Thyroid gland (tissue), 4 donors: ENCODE measurements around the gene XRCC3. TPM values are rescaled to one million over a fixed set of nuclear protein-coding genes. Genes with fewer than 3 reads are reported as not detected.
A peak's percentile ranks its signal among the peaks of the same experiment; 100 is the strongest.

Experiments used
- DNase-seq, 2 donors: peaks; one replicate each; pipeline ENCODE4 v3.0.0-alpha.2; 2019
- H3K27ac ChIP-seq, 3 donors: fragments of 200-600 bp; sonication (generic); 1 replicate in 2 of 3; 2 replicates in 1 of 3; pipeline ENCODE4 v1.5.1; 2016 to 2019; ENCODE audit warnings: mild to moderate bottlenecking in 1 of 3, moderate library complexity in 1 of 3
- H3K27me3 ChIP-seq: fragments of 200-600 bp; sonication (generic); one replicate; pipeline ENCODE4 v1.5.1; 2019
- H3K36me3 ChIP-seq, 2 donors: fragments of 200-600 bp; sonication (generic); one replicate each; pipeline ENCODE4 v1.5.1; 2016 to 2019
- H3K4me1 ChIP-seq, 2 donors: fragments of 200-600 bp; sonication (generic); one replicate each; pipeline ENCODE4 v1.5.1; 2017 to 2019
- H3K4me3 ChIP-seq, 3 donors: fragments of 200-600 bp; sonication (generic); replicated peaks in 1 of 3; 1 replicate in 2 of 3; 2 replicates in 1 of 3; pipeline ENCODE4 v1.5.1; 2016; ENCODE audit warnings: mild to moderate bottlenecking in 1 of 3
- H3K9me3 ChIP-seq: fragments of 200-600 bp; sonication (generic); one replicate; pipeline ENCODE4 v1.5.1; 2017
- CTCF ChIP-seq, 6 experiments: fragments of 200-600 bp in 3 of 6; fragments of 450-650 bp in 3 of 6; sonication (generic) in 3 of 6; IDR thresholded peaks; one replicate each; pipeline ENCODE4 v1.5.1; 2016 to 2019; ENCODE audit warnings: antibody characterized with exemption in 6 of 6, mild to moderate bottlenecking in 2 of 6, inconsistent platforms in 1 of 6, moderate library complexity in 1 of 6
- POLR2A ChIP-seq, 2 donors: fragments of 450-650 bp; IDR thresholded peaks; one replicate each; pipeline ENCODE4 v1.6.1; 2017; ENCODE audit warnings: antibody characterized with exemption in 2 of 2, mild to moderate bottlenecking in 2 of 2, moderate library complexity in 1 of 2
- WGBS, 2 donors: methylation state at CpG; one replicate each; pipeline ENCODE4 v1.1.5; 2017; 5-methylcytosine and 5-hydroxymethylcytosine counted together
- intact Hi-C: fragments of 100-400 bp; cut with DNase I; formaldehyde crosslinking; loops from one replicate; pipeline ENCODE4 v1.15.1; 2023
- total RNA-seq, 4 donors: library from RNA; depleted of rRNA; stranded (reverse); fragments of >200 nt; gene quantifications; one replicate each; pipeline ENCODE4 v1.2.3, GENCODE V29; 2016

Gene XRCC3
- total RNA-seq, 4 donors from 2014 or later, result 3.3 to 15.7 (median 7.9) TPM

DNA sequence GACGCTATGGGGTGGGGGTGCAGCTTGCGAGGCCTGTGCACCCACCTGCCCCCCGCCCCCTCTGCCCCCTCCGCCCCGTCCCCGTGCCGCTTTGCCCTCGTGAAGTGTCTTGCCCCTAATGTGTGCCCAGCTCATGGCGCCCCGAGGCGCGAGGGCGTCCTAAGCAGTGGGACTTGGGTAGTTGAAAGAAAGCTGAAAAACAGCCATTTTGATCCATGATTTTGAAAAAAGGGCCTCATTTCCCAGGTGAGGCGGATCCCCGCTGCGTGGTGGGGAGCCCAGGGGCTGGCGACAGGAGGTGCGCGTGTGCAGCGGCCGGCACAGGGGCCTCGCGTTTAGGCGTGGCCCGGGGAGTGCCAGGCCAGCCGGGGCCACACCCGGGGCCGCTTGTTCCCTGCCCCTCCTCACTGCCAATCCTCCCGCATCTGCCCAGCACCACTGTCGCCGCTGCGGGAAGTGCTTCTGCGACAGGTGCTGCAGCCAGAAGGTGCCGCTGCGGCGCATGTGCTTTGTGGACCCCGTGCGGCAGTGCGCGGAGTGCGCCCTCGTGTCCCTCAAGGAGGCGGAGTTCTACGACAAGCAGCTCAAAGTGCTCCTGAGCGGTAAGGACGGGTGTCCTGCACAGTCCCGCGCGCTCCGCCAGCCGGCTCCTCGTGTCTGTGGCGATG is 12.2 kb upstream of the XRCC3 start:
- Histone ChIP-seq H3K27me3 (no peaks in the 10 kb centered on the region), H3K36me3 (peaks cover 5 to 6% of the 10 kb centered on the region in 2 donors), H3K9me3 (no peaks in the 10 kb centered on the region), H3K27ac (peak overlapping the region; percentile 79 to 92 (median 92)), H3K4me1 (peaks cover 29 to 48% of the 10 kb centered on the region in 2 donors), H3K4me3 (no peak overlapping the region)
- peak; percentile 73 to 75 for DNase-seq
- TF ChIP-seq CTCF (IDR thresholded peaks at IDR 0.05), result peak in 4 of 6 experiments; percentile 10 to 57 (median 37)
- no peak for TF ChIP-seq POLR2A (IDR thresholded peaks at IDR 0.05)
- 54 to 72% methylated on average over 37 to 47 of the region's 53 CpGs for WGBS, 2 donors
- intact Hi-C loops, result no loop called here

DNA sequence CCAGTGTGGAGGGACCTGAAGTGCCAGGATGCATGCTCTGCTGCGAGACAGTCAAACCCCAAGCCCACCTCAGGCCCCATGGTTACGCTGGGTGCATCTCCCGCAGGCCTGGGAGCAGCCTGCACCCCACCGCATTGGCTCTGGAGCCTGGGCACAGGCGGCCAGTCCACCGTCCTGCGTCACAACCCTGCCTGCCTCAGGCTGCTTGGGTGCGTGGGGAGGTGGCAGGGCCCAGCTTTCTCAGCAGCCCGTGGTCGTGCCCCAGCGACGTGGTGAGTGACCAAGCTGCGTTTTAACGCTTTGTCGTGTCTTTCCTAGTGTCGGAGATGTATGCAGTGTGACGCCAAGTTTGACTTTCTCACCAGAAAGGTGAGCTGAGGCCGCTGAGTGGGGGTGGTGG is 11.2 kb upstream of the XRCC3 start:
- H3K9me3 ChIP-seq, result no peaks in the 10 kb centered on the region
- H3K4me1 ChIP-seq, result peaks cover 29 to 48% of the 10 kb centered on the region in 2 donors
- no peak for DNase-seq
- peaks cover 0 to 5% of the 10 kb centered on the region in 2 donors for H3K36me3 ChIP-seq
- intact Hi-C loops, result no loop called here
- 88 to 93% methylated on average over 17 to 18 of the region's 18 CpGs for WGBS, 2 donors
- no peak overlapping the region for H3K27ac ChIP-seq
- no peaks in the 10 kb centered on the region for H3K27me3 ChIP-seq
- no peak overlapping the region for H3K4me3 ChIP-seq
- no peak for TF ChIP-seq CTCF (IDR thresholded peaks at IDR 0.05)
- TF ChIP-seq POLR2A (IDR thresholded peaks at IDR 0.05), result no peak

DNA sequence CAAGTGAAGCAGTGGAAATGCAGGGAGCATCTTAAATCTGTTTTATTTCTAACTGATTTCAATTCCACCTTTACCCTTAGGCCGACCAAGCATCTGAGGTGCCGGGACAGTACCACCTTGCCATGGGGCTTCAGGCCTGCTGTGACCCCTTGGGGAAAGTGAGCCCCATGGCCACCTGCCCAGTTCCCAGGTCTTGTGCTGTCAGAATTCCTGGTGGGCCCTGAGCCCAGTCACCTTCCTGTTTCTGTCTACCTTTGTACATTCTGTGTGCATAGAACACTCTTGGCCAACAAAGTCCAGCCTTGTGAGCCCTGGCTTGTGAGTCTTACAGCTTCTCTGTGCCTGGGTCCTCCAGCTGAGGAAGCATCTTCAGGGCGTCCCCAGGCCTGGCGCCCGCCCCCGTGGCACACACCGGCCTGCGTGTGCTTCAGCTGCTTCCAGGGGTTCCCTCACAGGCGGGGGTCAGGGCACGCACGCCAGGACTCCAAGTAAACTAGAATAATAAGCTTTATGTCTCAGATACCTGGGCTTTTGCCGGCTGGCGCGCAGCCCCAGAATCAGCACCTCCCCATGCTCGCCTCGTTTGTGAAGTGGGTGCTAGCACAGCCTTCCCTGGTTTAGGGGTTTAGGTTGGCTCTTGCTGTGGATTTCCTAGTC is 10.6 kb upstream of the XRCC3 start:
- Histone ChIP-seq H3K36me3 (peaks cover 0 to 5% of the 10 kb centered on the region in 2 donors), H3K4me1 (peaks cover 29 to 48% of the 10 kb centered on the region in 2 donors), H3K27ac (no peak overlapping the region), H3K27me3 (no peaks in the 10 kb centered on the region), H3K9me3 (no peaks in the 10 kb centered on the region), H3K4me3 (no peak overlapping the region)
- 94 to 97% methylated on average over 16 of the region's 16 CpGs for WGBS, 2 donors
- intact Hi-C loops, result no loop called here
- no peak for DNase-seq
- TF ChIP-seq POLR2A (IDR thresholded peaks at IDR 0.05), result no peak
- no peak for TF ChIP-seq CTCF (IDR thresholded peaks at IDR 0.05)

- intact Hi-C loops, result no loop called here
- TF ChIP-seq CTCF (IDR thresholded peaks at IDR 0.05) (no peak), POLR2A (IDR thresholded peaks at IDR 0.05) (no peak)
- Histone ChIP-seq H3K36me3 (peaks cover 0 to 5% of the 10 kb centered on the region in 2 donors), H3K4me1 (peaks cover 27 to 47% of the 10 kb centered on the region in 2 donors), H3K27ac (no peak overlapping the region), H3K27me3 (no peaks in the 10 kb centered on the region), H3K4me3 (no peak overlapping the region), H3K9me3 (no peaks in the 10 kb centered on the region)
- WGBS, 2 donors, result 96 to 98% methylated on average over 7 to 24 of the region's 29 CpGs
- DNase-seq, result no peak
These were observed 9.9 kb upstream of the XRCC3 start for GRCh38 chr14:103725001-103725682.
